HepG2 (cell line): ENCODE measurements around the gene NCOA7. TPM values are rescaled to one million over a fixed set of nuclear protein-coding genes. Genes with fewer than 3 reads are reported as not detected.
"Not testable (repeated sequence)": the region's sequence is repeated elsewhere in the genome, so short reads cannot be mapped to it uniquely, and the experiment has no call there.

Experiments
- ATAC-seq: fragments of 200-7000 bp; cut with Tn5 transposase; 3 replicates; pipeline ENCODE4 v1.9.1; 2020; ENCODE audit warnings: mild to moderate bottlenecking, moderate library complexity
- BruUV-seq: library from RNA; stranded (reverse); fragments of 400-500 nt; replicated peaks from 2 replicates; lab custom pipeline; 2021; lab: Mats Ljungman, UMichigan
- CTCF ChIA-PET: fragments of 300-600 bp; formaldehyde crosslinking; extraction: SDS; loops from one replicate; lab custom pipeline; 2021; ENCODE audit warnings: low total read pairs, inconsistent platforms, low intra/inter-chr PET ratio; lab: Yijun Ruan, JAX
- POLR2A ChIA-PET: fragments of 350-600 bp; sonication (Branson Sonifier 250); formaldehyde crosslinking; loops from one replicate; lab custom pipeline; 2020; ENCODE audit warnings: antibody characterized with exemption, inconsistent platforms; lab: Yijun Ruan, JAX
- DNase-seq: peaks from one replicate; pipeline ENCODE4 v3.0.0-alpha.2; 2015; ENCODE audit warnings: low spot score
- FAIRE-seq: peaks from 3 replicates; lab custom pipeline; 2011; peaks lifted over from hg19 to GRCh38; lab: Jason Lieb, UNC
- H2AFZ ChIP-seq: one replicate; pipeline ENCODE4 v1.6.1; 2011; ENCODE audit warnings: low read length, inconsistent platforms
- H3K27ac ChIP-seq: fragments of 300-600 bp; 3 replicates; pipeline ENCODE4 v1.8.0; 2011; ENCODE audit warnings: mixed run types, mild to moderate bottlenecking, mixed read lengths, low read length, inconsistent platforms; ENCODE audit not compliant: insufficient read depth; ENCODE audit errors: extremely low read length
- H3K27me3 ChIP-seq, 2 experiments: fragments of 200-600 bp in 1 of 2; 2 replicates in 1 of 2; 3 replicates in 1 of 2; pipeline versions ENCODE4 v1.6.0 to v1.8.0; 2011; ENCODE audit warnings: low read length in 2 of 2, mild to moderate bottlenecking in 2 of 2, moderate library complexity in 2 of 2, inconsistent platforms in 1 of 2; ENCODE audit not compliant: insufficient read depth in 2 of 2, control insufficient read depth in 1 of 2
- H3K36me3 ChIP-seq, 2 experiments: fragments of 200-600 bp in 1 of 2; replicated peaks in 1 of 2; 2 replicates in 1 of 2; 3 replicates in 1 of 2; pipeline versions ENCODE4 v1.5.1 to v1.8.0; 2011; ENCODE audit warnings: low read length in 2 of 2, inconsistent platforms in 1 of 2; ENCODE audit not compliant: insufficient read depth in 2 of 2, control insufficient read depth in 1 of 2
- H3K4me1 ChIP-seq: 2 replicates; pipeline ENCODE4 v1.5.1; 2012; ENCODE audit warnings: low read length, inconsistent platforms; ENCODE audit not compliant: insufficient read depth
- H3K4me2 ChIP-seq: 2 replicates; pipeline ENCODE4 v1.6.0; 2011; ENCODE audit warnings: low read depth, low read length, inconsistent platforms
- H3K4me3 ChIP-seq, 3 experiments: fragments of 200-600 bp in 1 of 3; sonication (generic), shearing (Covaris generic) in 1 of 3; replicated peaks in 1 of 3; 2 replicates each; pipeline ENCODE4 v1.5.1; 2011 to 2016; ENCODE audit warnings: low read length in 3 of 3, inconsistent platforms in 2 of 3, low read depth in 2 of 3, mild to moderate bottlenecking in 2 of 3, control low read depth in 1 of 3, mixed read lengths in 1 of 3; ENCODE audit not compliant: insufficient read depth in 1 of 3
- H3K79me2 ChIP-seq: one replicate; pipeline ENCODE4 v1.6.1; 2011; ENCODE audit warnings: low read length, inconsistent platforms; ENCODE audit not compliant: insufficient read depth
- H3K9ac ChIP-seq: 2 replicates; pipeline ENCODE4 v1.6.0; 2011; ENCODE audit warnings: mild to moderate bottlenecking, low read depth, low read length, inconsistent platforms; ENCODE audit not compliant: insufficient read depth
- H3K9me3 ChIP-seq: 2 replicates; pipeline ENCODE4 v1.5.1; 2012; ENCODE audit warnings: mild to moderate bottlenecking, low read length
- H4K20me1 ChIP-seq: 2 replicates; pipeline ENCODE4 v1.6.0; 2011; ENCODE audit warnings: inconsistent platforms, mild to moderate bottlenecking, low read length, moderate library complexity; ENCODE audit not compliant: insufficient read depth
- HNF1A ChIP-seq, 2 experiments: sonication (generic) in 1 of 2; formaldehyde crosslinking in 1 of 2; IDR thresholded peaks; 2 replicates each; pipeline versions ENCODE4 v1.4.0 to v1.6.1; 2016 to 2020; ENCODE audit warnings: borderline replicate concordance in 1 of 2, low read depth in 1 of 2, mild to moderate bottlenecking in 1 of 2, missing genetic modification reagents in 1 of 2
- HNF1B ChIP-seq: sonication (generic); formaldehyde crosslinking; IDR thresholded peaks from 2 replicates; pipeline ENCODE4 v1.5.1; 2020; ENCODE audit warnings: mild to moderate bottlenecking, moderate library complexity, missing genetic modification reagents
- PITX1 ChIP-seq: sonication (generic); formaldehyde crosslinking; IDR thresholded peaks from 2 replicates; pipeline ENCODE4 v1.5.1; 2020; ENCODE audit warnings: mild to moderate bottlenecking, missing genetic modification reagents
- SALL1 ChIP-seq: sonication (generic); formaldehyde crosslinking; IDR thresholded peaks from 2 replicates; pipeline ENCODE4 v1.8.0; 2022; ENCODE audit warnings: mild to moderate bottlenecking, missing genetic modification reagents
- SAP130 ChIP-seq: IDR thresholded peaks from 2 replicates; pipeline ENCODE4 v1.6.1; 2016; ENCODE audit warnings: low read depth
- ZMYM4 ChIP-seq: sonication (generic); formaldehyde crosslinking; IDR thresholded peaks from 2 replicates; pipeline ENCODE4 v1.8.1; 2023; ENCODE audit warnings: mild to moderate bottlenecking, missing genetic modification reagents
- ZNF574 ChIP-seq: sonication (generic); formaldehyde crosslinking; IDR thresholded peaks from 2 replicates; pipeline ENCODE4 v1.4.0; 2020; ENCODE audit warnings: missing genetic modification reagents
- ZNF644 ChIP-seq: IDR thresholded peaks from 2 replicates; pipeline ENCODE4 v1.6.1; 2016; ENCODE audit warnings: low read depth
- WGBS: methylation state at CpG from one replicate; pipeline ENCODE4 v1.1.6; 2017; ENCODE audit warnings: low lambda C conversion rate; 5-methylcytosine and 5-hydroxymethylcytosine counted together
- in situ Hi-C: cut with HindIII; loops from 2 replicates; pipeline ENCODE4 v1.10.0; 2017; ENCODE audit warnings: low pct_unique_long_range_greater_than_20kb; ENCODE audit not compliant: extremely low pct_ligation_motif_present
- intact Hi-C: fragments of 100-400 bp; cut with micrococcal nuclease; formaldehyde crosslinking; loops from one replicate; pipeline ENCODE4 v1.10.0; 2022; ENCODE audit not compliant: unreplicated experiment
- polyA plus RNA-seq, 8 experiments: library from polyadenylated mRNA; depleted of rRNA in 3 of 8; stranded (reverse) in 7 of 8; unstranded in 1 of 8; fragments of >200 nt; fragmentation: Illumina TruSeq in 4 of 8; extraction: Trizol in 4 of 8; gene quantifications; 2 replicates each; pipeline versions ENCODE4 v1.2.1 to v1.2.3, GENCODE V29; 2011 to 2016; ENCODE audit warnings: low read depth in 4 of 8, missing spikeins in 1 of 8, mixed read lengths in 1 of 8; ENCODE audit not compliant: insufficient read depth in 1 of 8
- total RNA-seq, 5 experiments: library from RNA; depleted of rRNA; stranded (reverse); fragments of >200 nt; fragmentation: Illumina TruSeq; extraction: Trizol; gene quantifications; 2 replicates each; pipeline ENCODE4 v1.2.3, GENCODE V29; 2016; ENCODE audit warnings: low read depth in 1 of 5
- TF ChIP-seq, protein P1 (sequence below): sonication (generic); formaldehyde crosslinking; IDR thresholded peaks from 2 replicates; pipeline ENCODE4 v1.4.0; 2020; ENCODE audit warnings: missing genetic modification reagents

The NCOA7 gene
- total and polyA plus RNA-seq, 2 of the 13 experiments (the other 11 are each of a cell fraction or from before 2014, with no cell fraction given), result 13.6 to 20.8 TPM

DNA sequence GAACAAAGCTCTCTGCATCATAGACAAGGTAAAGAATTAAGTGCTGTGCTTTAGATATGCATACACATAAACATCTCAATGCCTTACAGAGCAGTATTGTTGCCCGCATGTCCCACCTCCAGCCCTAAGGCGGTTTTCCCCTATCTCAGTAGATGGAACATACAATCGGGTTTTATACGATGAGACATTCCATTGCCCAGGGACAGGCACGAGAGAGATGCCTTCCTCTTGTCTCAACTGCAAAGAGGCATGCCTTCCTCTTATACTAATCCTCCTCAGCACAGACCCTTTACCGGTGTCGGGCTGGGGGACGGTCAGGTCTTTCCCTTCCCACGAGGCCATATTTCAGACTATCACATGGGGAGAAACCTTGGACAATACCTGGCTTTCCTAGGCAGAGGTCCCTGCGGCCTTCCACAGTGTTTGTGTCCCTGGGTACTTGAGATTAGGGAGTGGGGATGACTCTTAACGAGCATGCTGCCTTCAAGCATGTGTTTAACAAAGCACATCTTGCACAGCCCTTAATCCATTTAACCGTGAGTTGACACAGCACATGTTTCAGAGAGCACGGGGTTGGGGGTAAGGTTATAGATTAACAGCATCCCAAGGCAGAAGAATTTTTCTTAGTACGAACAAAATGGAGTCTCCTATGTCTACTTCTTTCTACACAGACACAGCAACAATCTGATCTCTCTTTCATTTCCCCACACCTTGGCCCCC, 14.5 kb upstream of the NCOA7 start:
- CTCF ChIA-PET, result not testable (repeated sequence)
- peak; percentile 61; the same call in 1 of the 2 replicates for TF ChIP-seq HNF1A (IDR thresholded peaks at IDR 0.05; ENCODE audit: low read depth)
- TF ChIP-seq HNF1A (CRISPR knock-in tag; IDR thresholded peaks at IDR 0.05; ENCODE audit: borderline replicate concordance), result peak; percentile 48; the same call in 1 of the 2 replicates
- TF ChIP-seq ZNF574 (CRISPR knock-in tag), result 0 out of 2 replicates have a peak, but pooled peaks have one; percentile 38
- TF ChIP-seq SALL1 (CRISPR knock-in tag), result peak; percentile 24; the same call in 1 of the 2 replicates
- TF ChIP-seq ZMYM4, result peak; percentile 33; the same call in 1 of the 2 replicates
- TF ChIP-seq SAP130 (CRISPR knock-in tag), result peak; percentile 59
- 0 out of 2 replicates have a peak, but pooled peaks have one; percentile 29 for TF ChIP-seq HNF1B (CRISPR knock-in tag)
- TF ChIP-seq PITX1, result peak; percentile 64; the same call in 1 of the 2 replicates
- TF ChIP-seq, protein P1, sequence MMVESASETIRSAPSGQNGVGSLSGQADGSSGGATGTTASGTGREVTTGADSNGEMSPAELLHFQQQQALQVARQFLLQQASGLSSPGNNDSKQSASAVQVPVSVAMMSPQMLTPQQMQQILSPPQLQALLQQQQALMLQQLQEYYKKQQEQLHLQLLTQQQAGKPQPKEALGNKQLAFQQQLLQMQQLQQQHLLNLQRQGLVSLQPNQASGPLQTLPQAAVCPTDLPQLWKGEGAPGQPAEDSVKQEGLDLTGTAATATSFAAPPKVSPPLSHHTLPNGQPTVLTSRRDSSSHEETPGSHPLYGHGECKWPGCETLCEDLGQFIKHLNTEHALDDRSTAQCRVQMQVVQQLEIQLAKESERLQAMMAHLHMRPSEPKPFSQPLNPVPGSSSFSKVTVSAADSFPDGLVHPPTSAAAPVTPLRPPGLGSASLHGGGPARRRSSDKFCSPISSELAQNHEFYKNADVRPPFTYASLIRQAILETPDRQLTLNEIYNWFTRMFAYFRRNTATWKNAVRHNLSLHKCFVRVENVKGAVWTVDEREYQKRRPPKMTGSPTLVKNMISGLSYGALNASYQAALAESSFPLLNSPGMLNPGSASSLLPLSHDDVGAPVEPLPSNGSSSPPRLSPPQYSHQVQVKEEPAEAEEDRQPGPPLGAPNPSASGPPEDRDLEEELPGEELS (CRISPR knock-in tag), result 0 out of 2 replicates have a peak, but pooled peaks have one; percentile 22
- TF ChIP-seq ZNF644 (CRISPR knock-in tag), result 0 out of 2 replicates have a peak, but pooled peaks have one; percentile 9

More for the DNA sequence above, 14.5 kb upstream of the NCOA7 start:
- Histone ChIP-seq H3K4me1 (peaks cover 15% of the 10 kb centered on the region), H3K4me2 (peak overlapping the region; percentile 48), H2AFZ (peak overlapping the region; percentile 11)
- BruUV-seq, H3K27me3 ChIP-seq, intact Hi-C loops, DNase-seq, H3K9ac ChIP-seq, H3K9me3 ChIP-seq, H3K36me3 ChIP-seq, H3K4me3 ChIP-seq, ATAC-seq, H3K79me2 ChIP-seq, in situ Hi-C loops, FAIRE-seq, H3K27ac ChIP-seq, H4K20me1 ChIP-seq: not testable (repeated sequence)
- 45% methylated on average over 14 of the region's 14 CpGs for WGBS
- POLR2A ChIA-PET, result interaction anchor here (0.7 to 0.9 kb wide), 2 partner anchors 14 to 278 kb away, joined by 3 read pairs; partner anchors contain the start of gene NCOA7
